ENCODE results near the gene AS3MT.
"Not testable (repeated sequence)": the region's sequence is repeated elsewhere in the genome, so short reads cannot be mapped to it uniquely, and the experiment has no call there.

DNA sequence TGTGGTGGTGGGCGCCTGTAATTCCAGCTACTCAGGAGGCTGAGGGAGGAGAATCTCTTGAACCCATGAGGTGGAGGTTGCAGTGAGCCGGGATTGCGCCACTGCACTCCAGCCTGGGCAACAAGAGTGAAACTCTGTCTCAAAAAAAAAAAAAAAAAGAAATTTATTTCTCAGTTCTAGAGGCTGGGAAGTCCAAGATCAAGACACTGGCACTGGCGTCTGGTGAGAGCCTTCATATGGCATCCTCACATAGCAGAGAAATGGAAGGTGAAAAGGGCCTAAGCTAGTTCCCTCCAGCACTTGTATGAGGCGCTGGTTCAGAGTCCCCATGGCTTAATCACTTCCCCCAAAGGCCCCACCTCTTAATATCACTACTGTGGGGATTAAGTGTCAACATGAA is 59.2 kb downstream of the AS3MT start:
- TF ChIP-seq, protein P1, sequence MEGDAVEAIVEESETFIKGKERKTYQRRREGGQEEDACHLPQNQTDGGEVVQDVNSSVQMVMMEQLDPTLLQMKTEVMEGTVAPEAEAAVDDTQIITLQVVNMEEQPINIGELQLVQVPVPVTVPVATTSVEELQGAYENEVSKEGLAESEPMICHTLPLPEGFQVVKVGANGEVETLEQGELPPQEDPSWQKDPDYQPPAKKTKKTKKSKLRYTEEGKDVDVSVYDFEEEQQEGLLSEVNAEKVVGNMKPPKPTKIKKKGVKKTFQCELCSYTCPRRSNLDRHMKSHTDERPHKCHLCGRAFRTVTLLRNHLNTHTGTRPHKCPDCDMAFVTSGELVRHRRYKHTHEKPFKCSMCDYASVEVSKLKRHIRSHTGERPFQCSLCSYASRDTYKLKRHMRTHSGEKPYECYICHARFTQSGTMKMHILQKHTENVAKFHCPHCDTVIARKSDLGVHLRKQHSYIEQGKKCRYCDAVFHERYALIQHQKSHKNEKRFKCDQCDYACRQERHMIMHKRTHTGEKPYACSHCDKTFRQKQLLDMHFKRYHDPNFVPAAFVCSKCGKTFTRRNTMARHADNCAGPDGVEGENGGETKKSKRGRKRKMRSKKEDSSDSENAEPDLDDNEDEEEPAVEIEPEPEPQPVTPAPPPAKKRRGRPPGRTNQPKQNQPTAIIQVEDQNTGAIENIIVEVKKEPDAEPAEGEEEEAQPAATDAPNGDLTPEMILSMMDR (IDR thresholded peaks at IDR 0.05), result not testable (repeated sequence)
- not testable (repeated sequence) for TF ChIP-seq POLR2A (IDR thresholded peaks at IDR 0.05)

Measured in adrenal gland (tissue), 5 donors.